Choroid plexus epithelial cell (primary cell): ENCODE measurements around the gene OR51M1.
"Not testable (repeated sequence)": the region's sequence is repeated elsewhere in the genome, so short reads cannot be mapped to it uniquely, and the experiment has no call there.

ENCODE experiments used
- DNase-seq: peaks from one replicate; pipeline ENCODE4 v3.0.0-alpha.2; 2010; ENCODE audit warnings: low read depth
- H3K4me3 ChIP-seq: 2 replicates; pipeline ENCODE4 v1.5.1; 2011; ENCODE audit warnings: low read depth, mild to moderate bottlenecking, control low read depth, low read length, moderate library complexity
- CTCF ChIP-seq: conservative IDR thresholded peaks from 2 replicates; pipeline ENCODE4 v1.5.1; 2011; ENCODE audit warnings: low read depth, mild to moderate bottlenecking, control low read depth, inconsistent platforms, low read length, moderate library complexity

Gene OR51M1

DNA sequence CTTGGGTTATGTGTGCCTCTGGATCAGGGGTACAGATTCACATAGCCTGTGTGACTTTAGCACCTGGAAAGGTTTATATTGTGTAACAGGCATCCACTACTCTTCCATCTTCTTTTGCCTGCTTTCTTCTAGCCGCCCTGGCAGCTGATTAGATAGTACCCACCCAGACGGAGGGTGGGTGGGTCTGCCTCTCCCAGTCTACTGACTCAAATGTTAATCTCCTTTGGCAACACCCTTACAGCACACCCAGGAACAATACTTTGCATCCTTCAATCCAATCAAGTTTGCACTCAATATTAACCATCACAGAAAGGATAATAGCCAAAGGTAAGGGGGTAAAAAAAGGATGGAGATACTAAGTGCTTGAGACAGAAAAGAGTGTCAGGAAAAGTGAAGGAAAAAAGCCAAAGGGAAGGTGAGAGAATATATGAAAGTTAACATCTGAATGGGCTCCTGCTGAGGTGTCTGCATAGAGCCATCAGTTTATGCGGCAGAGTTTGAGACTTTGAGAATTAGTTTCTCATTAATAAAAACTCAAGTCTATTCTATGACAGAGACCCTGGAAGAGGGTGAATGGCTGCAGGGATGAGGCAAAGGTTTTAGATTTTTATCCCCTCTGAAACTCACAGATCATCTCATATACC lies 34.9 kb upstream of the OR51M1 start:
- DNase-seq, result no peak
- H3K4me3 ChIP-seq, result no peak overlapping the region
- no peak for TF ChIP-seq CTCF

DNA sequence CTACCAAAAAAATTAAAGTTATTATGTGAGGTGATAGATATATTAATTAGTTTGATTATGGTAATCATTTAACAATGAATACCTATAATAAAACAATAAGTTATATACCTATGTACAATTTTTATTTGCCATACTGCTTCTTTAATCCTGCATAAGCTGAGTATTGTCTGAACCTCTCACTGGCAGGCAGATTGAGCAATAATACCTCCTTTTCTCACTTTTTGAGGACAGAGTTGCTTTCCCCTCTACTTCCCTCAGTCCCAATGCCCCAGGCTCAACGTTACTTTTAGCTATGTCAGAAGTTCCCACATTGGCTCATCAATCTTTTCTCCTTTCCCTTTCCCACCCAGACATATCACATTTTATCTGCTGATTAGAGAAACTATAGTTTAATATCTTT lies 34.1 kb upstream of the OR51M1 start:
- no peak for TF ChIP-seq CTCF
- DNase-seq, result no peak

GRCh38 chr11:5351208-5351607 lies 32.4 kb upstream of the OR51M1 start, which contains the start of gene OR51B6:
TSS of gene OR51B6 (plus strand) at chr11:5351508. CDS start at chr11:5351508, 0 bp downstream.
- no peak for TF ChIP-seq CTCF
- no peak within 1 kb of the TSS for H3K4me3 ChIP-seq
- DNase-seq, result no peak

More for the DNA sequence above, 34.1 kb upstream of the OR51M1 start:
- no peak overlapping the region for H3K4me3 ChIP-seq

DNA sequence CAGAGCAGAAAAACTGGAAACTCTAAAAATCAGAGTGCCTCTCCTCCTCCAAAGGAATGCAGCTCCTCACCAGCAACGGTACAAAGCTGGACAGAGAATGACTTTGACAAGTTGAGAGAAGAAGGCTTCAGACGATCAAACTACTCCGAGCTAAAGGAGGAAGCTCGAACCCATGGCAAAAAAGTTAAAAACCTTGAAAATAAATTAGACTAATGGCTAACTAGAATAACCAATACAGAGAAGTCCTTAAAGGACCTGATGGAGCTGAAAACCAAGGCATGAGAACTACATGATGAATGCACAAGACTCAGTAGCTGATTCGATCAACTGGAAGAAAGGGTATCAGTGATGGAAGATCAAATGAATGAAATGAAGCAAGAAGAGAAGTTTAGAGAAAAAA lies 27.6 kb upstream of the OR51M1 start:
- H3K4me3 ChIP-seq, DNase-seq: not testable (repeated sequence)

DNA sequence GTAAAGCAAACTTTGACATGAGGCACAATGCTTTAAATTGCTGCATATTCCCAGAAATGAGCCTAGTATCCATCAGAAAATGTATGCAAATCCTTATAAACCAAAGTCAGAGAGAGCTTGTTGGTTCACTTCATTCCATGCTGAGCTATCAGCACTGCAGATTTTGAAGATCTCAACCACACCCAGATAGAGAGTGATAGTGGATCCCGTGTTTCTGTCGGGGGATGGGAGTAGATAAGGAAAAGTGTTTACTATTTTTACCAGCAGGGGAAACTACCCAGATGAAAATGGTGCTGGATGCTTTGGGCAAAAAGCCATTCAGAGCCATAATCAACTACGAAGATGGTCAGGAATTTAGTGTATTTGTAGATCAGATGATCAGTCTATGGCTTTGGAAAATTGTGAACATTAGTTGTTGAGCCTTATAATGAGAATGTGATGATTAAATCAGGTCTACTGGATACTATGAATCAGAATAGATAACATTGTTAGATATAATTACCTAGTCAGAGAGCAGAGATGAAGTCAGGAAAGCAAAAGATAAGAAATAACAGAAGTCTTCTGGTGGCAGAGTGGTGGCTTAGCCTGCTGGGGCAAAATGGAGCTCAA lies 21.5 kb upstream of the OR51M1 start:
- TF ChIP-seq CTCF, result no peak
- peak; percentile 39 for DNase-seq
- H3K4me3 ChIP-seq, result no peak overlapping the region

DNA sequence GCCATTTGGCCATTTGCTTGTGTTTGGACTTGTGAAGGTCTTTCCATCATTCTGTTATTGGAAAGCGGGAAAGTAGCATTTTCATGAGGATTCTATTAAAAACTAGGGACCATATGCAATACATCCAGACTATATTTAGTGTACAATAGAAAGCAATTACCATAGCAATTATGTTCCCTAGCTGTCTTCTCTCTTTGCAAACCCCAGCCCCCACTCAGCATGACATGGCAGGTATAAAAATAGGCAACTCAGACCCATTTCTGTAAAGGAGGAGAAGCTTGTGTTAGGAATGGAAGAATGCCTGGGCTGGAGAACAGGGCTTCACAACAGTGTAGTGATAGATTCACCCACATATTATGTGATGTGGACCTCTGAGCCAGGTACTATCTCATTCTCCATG lies 19.9 kb upstream of the OR51M1 start:
- H3K4me3 ChIP-seq, result no peak overlapping the region
- TF ChIP-seq CTCF, result no peak
- DNase-seq, result no peak

DNA sequence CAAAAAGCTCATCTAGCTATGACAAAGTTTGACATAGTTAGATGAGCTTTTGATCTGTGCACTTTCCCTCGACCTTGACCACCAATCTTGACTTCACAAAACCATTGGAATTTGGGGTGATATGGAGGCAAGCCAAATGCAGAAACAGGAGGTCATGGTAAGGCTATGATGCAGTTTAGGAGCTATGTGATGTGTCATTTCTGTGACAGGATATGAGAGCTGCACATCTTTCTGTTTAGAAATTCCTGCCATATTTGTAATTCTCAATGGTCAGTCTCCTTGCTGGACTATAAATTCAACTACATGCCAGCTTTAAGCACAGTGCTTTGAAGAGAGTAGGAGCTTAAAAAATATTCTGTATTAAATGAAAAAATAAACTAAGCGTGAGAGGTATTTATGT lies 19.4 kb upstream of the OR51M1 start:
- no peak for TF ChIP-seq CTCF
- DNase-seq, result peak; percentile 91
- H3K4me3 ChIP-seq, result no peak overlapping the region
